HG03575 (cell line): ENCODE data around the gene PLCD4.

Source experiments
- ATAC-seq: cut with Tn5 transposase; IDR thresholded peaks from one replicate; pipeline ENCODE4 v1.9.1; 2021; ENCODE audit not compliant: unreplicated experiment, insufficient number of reproducible peaks, low FRiP score; ENCODE audit errors: extremely low read depth

The PLCD4 gene

DNA sequence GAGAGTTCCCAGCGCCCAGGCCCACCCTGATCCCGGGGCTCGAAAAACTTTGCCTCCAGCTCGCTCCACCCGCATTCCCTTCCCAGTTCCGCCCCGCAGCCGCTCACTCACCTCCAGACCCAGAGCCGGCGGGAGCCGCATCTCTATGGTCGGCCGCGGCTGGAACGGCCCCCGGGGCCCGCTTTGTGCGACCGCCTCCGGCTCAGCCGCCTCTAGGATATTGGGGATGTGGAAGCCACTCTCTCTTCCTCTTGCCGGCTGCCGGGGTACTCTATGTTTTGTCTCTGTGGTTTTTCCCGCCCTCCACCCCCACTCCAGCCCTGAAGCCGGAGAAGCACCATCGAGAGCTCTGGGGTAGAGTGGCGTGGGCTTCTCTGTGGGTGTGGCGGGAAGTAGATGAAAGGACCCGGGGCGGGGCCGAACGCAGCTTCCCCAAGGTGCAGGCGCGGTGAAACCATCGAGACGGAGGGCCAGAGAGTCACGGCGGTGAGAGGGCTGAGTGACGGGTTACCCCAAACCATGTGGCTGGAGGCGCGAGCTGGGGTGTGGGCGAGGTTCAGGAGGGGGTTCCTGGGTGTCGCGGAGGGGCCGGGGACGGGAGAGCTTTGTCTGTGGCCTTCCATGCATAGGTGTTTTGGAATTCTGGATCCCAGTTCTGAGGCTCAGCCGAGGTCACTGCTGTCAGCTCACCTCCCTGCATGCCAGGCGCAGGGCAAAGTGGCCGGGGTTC, 51.7 kb downstream of the PLCD4 start, which contains the start of the genes BCS1L and ZNF142:
BCS1L (plus strand) TSS at position 426 of the 730 bp plus-strand sequence. CDS start 1,305 bp downstream, outside the sequence.
ZNF142 (minus strand) TSS at position 366 of the 730 bp plus-strand sequence. CDS start 3,194 bp downstream, outside the sequence.
- ATAC-seq = no peak

DNA sequence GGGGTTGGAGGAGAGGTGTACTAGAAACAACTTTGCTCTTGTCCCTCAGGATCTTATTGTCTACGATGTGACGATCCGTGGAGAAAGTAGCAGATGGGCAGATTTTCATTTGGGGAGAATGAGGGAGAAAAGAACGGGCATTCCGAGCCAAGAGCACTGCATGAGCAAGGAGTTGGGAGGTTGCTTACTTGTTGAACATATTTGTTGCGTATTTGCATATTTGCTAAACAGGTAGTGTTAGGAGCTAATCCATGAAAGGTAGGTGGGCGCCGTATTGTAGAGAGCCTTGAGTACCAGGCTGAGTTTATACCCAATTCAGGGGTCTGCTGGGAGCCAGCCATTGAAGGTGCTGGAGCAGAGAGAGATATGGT, 52.3 kb downstream of the PLCD4 start:
- no peak for ATAC-seq

DNA sequence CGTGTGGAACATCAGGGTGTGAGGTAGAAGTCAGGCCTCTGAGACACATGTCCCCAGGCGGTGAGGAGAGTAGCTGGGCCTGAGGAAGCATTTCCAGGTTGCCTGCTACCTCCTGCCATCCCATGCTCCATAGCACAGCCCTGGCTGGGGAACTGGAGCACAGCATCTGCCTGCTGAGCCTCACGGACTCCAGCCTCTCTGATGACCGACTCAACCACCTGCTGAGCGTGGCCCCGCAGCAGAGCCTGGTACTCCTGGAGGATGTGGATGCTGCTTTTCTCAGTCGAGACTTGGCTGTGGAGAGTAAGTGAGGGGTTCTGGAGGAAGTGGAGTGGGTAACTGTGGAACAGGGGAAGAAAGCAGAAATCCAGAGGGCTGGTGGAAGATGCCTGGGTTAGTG, 54.7 kb downstream of the PLCD4 start:
- no peak for ATAC-seq

DNA sequence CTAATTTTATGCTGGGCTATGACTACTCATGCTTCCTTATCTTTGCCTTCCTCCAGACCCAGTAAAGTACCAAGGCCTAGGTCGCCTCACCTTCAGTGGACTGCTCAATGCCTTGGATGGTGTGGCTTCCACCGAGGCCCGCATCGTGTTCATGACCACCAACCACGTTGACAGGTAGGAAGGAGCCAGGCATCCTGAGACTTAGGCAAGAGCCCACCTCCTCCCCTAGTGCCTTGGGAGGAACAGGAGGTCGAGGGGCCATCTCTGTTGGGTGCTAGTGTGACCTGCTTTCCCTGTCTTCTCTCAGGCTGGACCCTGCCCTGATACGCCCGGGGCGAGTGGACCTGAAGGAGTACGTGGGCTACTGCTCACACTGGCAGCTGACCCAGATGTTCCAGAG, 55.1 kb downstream of the PLCD4 start:
- no peak for ATAC-seq

DNA sequence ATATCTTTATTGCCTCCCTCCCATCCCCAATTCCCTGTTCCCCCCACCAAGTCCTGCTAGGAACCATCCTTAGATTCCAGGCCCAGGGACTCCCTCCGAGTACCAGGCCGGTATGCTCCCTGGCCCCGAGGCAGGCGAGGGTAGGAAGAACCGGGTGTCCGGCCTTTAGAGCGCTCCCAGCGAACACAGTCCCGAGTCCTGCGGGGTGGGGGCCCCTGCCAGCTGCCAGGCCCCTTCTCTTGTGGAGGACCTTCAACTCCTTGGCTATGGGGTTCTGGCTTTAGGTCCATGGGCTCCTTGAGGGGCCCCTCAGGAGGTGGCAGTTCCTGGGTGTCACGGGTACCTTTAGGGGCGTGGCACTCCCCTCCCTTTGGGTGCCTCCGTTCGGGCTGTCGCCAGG, 56.2 kb downstream of the PLCD4 start:
- ATAC-seq = no peak

DNA sequence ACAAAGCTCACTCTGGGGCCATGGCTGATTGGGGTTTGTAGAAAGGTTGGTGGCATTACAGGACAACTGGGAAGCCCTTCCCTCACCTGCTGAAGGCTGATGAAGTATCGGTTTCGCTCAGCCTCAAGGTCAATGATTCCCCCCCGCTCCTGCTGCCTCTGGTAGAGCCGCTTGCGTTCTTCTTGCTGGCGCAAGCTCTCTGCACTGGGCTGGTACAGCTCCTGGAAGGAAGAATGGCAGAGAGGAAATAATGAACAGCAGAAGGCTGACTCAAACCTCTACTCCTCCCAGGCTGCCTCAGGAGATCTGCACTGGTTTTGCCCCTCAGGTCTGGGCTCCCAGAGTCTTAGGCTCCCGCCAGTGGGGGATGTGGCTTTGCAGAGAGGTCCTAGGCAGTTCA, 57.0 kb downstream of the PLCD4 start:
- no peak for ATAC-seq

DNA sequence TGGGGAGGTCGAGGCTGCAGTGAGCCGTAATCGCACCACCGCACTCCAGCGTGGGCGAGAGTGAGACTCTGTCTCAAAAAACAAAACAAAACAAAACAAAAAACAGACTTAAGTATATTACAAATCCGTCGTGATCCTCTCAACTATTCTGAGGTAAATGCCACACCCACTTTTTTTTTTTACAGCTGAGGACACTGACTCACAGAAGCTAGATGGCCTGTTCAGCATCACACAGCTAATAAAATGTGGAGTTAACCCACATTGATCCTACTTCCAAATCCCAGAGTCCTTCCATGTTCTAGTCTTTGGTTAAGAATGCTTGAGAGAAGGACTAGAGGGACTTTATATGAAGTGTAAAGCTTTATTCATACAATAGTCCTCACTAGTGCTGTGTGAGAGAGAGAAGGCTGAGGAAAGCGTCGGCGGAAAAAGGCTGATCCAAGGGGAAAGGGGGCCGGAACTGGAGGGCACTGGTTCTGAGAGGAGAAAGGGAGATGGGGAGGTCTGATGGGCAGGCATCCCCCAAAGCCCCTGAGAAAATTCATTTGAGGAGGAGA, 63.5 kb downstream of the PLCD4 start:
- ATAC-seq = no peak

DNA sequence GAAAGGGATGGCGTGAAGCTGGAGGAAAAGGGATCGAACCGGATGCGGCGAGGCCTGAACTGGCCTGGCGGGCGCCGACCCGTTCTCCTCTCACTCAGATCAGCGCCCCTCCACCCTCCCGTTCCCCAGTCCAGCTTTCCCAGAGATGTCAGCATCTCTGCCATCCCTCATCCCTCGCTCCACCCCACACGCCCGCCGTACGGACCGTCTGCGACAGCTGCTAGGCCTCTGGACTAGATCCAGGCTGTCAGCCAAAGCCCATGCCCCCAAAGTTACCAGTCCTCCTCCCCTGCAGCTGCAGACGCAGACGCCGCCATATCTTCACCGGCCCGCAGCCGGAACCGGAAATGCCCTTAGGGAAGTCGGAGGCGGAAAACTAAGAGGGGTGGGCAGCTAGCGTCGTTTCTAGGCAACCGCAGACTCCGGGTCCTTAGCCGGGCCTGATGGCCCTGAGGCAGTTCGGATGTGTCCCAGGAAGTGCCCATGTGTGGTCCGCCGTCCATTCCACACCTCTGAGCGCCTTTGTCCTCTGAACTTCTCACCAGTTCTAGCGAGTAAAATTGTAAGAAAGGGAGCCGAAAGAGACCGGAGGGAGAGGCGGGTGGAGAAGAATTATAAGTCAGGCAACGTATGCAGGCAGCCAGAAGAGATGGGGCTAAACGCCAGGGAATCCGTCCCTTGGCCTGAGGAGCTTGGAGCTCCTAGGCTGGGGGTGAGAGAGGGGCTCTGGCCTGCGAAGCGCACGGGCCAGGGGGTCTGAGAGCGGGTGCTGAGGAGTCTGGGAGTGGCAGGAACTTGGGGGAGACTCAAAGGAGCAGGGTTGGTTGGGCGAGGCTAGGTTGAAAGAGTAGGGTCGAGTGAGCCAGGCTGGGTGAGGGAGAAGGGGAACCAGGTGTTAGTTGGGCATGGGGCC, 64.2 kb downstream of the PLCD4 start, which contains the start of the genes RNF25 and STK36:
RNF25 (minus strand) TSS at position 349 of the 913 bp plus-strand sequence; CDS start at position 317, 32 bp downstream.
STK36 (plus strand) TSS at position 433 of the 913 bp plus-strand sequence. CDS start 744 bp downstream, outside the sequence.
- ATAC-seq = no peak

DNA sequence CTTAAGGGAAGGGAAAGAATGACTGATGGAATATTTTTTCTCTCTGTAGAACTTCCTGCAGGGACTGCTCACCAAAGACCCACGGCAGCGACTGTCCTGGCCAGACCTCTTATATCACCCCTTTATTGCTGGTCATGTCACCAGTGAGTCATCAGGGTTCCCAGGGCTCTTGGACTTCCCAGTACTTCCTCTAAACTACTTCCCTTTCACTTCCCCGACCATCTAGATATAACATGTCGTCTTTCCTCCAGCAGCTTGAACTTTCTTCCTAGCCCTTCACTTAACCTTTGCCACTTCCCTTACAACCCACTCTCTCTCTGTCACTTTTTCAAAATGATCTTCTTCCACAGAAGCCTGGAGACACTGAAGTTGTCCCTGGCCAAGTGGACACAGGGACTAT, 71.4 kb downstream of the PLCD4 start:
- no peak for ATAC-seq

DNA sequence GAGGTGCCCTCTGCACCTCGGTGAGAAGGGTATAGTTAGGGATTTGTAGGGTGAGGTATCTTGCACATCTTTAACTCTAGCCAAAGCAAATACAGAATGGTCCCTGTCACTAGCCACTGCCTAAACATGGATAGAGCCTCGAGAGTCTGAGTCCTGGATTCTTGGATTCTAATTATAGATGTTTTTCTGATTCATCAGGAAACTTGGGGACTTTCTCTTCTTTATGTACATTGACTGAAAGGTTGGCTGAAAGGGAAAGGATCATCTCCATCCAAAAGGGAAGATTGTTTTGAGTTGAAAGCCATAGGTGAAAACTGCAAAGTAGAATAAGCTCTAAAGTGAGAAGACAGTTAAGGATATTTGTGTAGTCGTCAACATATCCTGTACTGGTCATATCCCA, 72.4 kb downstream of the PLCD4 start:
- no peak for ATAC-seq
